ENCODE data around the gene DPP10. TPM values are rescaled to one million over a fixed set of nuclear protein-coding genes. Genes with fewer than 3 reads are reported as not detected.

DPP10 gene
- total RNA-seq, 1 donor from 2014 or later: not detected

- intact Hi-C loops (cut with DNase I): no loop called here
- Histone ChIP-seq H3K9me3 (no peaks in the 10 kb centered on the region), H3K27ac (no peak overlapping the region), H3K4me3 (no peak overlapping the region), H3K36me3 (no peaks in the 10 kb centered on the region), H3K4me1 (no peaks in the 10 kb centered on the region), H3K27me3 (no peaks in the 10 kb centered on the region)
- no peak for DNase-seq (ENCODE audit: low spot score in 2 of 2)
- TF ChIP-seq CTCF (IDR thresholded peaks at IDR 0.05): no peak
These were observed 282.0 kb downstream of the DPP10 start for GRCh38 chr2:114724454-114724853.

- Histone ChIP-seq H3K4me1 (no peaks in the 10 kb centered on the region), H3K36me3 (no peaks in the 10 kb centered on the region), H3K27me3 (no peaks in the 10 kb centered on the region), H3K9me3 (no peaks in the 10 kb centered on the region), H3K4me3 (no peak overlapping the region), H3K27ac (no peak overlapping the region)
- intact Hi-C loops (cut with DNase I): no loop called here
- no peak for TF ChIP-seq CTCF (IDR thresholded peaks at IDR 0.05)
- DNase-seq (ENCODE audit: low spot score in 2 of 2): no peak
These were observed 284.6 kb downstream of the DPP10 start for GRCh38 chr2:114727012-114727411.

- no peak for TF ChIP-seq CTCF (IDR thresholded peaks at IDR 0.05)
- no peaks in the 10 kb centered on the region for H3K4me1 ChIP-seq
- no peak for DNase-seq (ENCODE audit: low spot score in 2 of 2)
- no peaks in the 10 kb centered on the region for H3K9me3 ChIP-seq
- no peaks in the 10 kb centered on the region for H3K36me3 ChIP-seq
- intact Hi-C loops (cut with DNase I): no loop called here
- H3K27ac ChIP-seq: no peak overlapping the region
- no peak overlapping the region for H3K4me3 ChIP-seq
- H3K27me3 ChIP-seq: no peaks in the 10 kb centered on the region
These were observed 285.9 kb downstream of the DPP10 start for GRCh38 chr2:114728372-114728771.

- DNase-seq (ENCODE audit: low spot score in 2 of 2): no peak
- TF ChIP-seq CTCF (IDR thresholded peaks at IDR 0.05): peak in 1 of 3 experiments; percentile 9
- H3K27ac ChIP-seq: no peak overlapping the region
These were observed 286.6 kb downstream of the DPP10 start for GRCh38 chr2:114729026-114729425.

GRCh38 chr2:114735126-114735525 is 292.7 kb downstream of the DPP10 start:
- Histone ChIP-seq H3K9me3 (no peaks in the 10 kb centered on the region), H3K27ac (no peak overlapping the region), H3K27me3 (no peaks in the 10 kb centered on the region), H3K4me3 (no peak overlapping the region), H3K36me3 (no peaks in the 10 kb centered on the region), H3K4me1 (no peaks in the 10 kb centered on the region)
- no peak for TF ChIP-seq CTCF (IDR thresholded peaks at IDR 0.05)
- DNase-seq (ENCODE audit: low spot score in 2 of 2): no peak
- intact Hi-C loops (cut with DNase I): no loop called here

More at GRCh38 chr2:114729026-114729425, 286.6 kb downstream of the DPP10 start:
- Histone ChIP-seq H3K27me3 (no peaks in the 10 kb centered on the region), H3K36me3 (no peaks in the 10 kb centered on the region), H3K4me3 (no peak overlapping the region), H3K9me3 (no peaks in the 10 kb centered on the region), H3K4me1 (no peaks in the 10 kb centered on the region)
- intact Hi-C loops (cut with DNase I): no loop called here

- Histone ChIP-seq H3K4me1 (no peaks in the 10 kb centered on the region), H3K36me3 (no peaks in the 10 kb centered on the region), H3K4me3 (no peak overlapping the region), H3K27ac (no peak overlapping the region), H3K27me3 (no peaks in the 10 kb centered on the region), H3K9me3 (no peaks in the 10 kb centered on the region)
- DNase-seq (ENCODE audit: low spot score in 2 of 2): no peak
- intact Hi-C loops (cut with DNase I): no loop called here
- TF ChIP-seq CTCF (IDR thresholded peaks at IDR 0.05): no peak
These were observed 299.8 kb downstream of the DPP10 start for GRCh38 chr2:114742245-114742644.

Measured in ascending aorta (tissue), 2 donors.